WTC11 (cell line): ENCODE data around the gene CISTR. TPM values are rescaled to one million over a fixed set of nuclear protein-coding genes. Genes with fewer than 3 reads are reported as not detected.

ENCODE experiments used
- ATAC-seq: fragments of 200-7000 bp; cut with Tn5 transposase; 2 replicates; pipeline ENCODE4 v1.10.0; 2021; ENCODE audit warnings: mild to moderate bottlenecking, moderate library complexity
- CTCF ChIA-PET: fragments of 300-600 bp; sonication (Branson Sonifier 250); formaldehyde crosslinking; loops from one replicate; lab custom pipeline; 2021; ENCODE audit warnings: antibody characterized with exemption; lab: Charles Lee
- POLR2A ChIA-PET: fragments of 350-600 bp; sonication (Branson Sonifier 250); formaldehyde crosslinking; loops from one replicate; lab custom pipeline; 2021; ENCODE audit warnings: antibody characterized with exemption; lab: Charles Lee
- DNase-seq: peaks from one replicate; pipeline ENCODE4 v3.0.0; 2021; ENCODE audit warnings: low spot score
- H3K27ac Mint-ChIP-seq: 2 replicates; pipeline ENCODE4 v1.8.0; 2021; ENCODE audit warnings: mixed read lengths
- H3K27me3 Mint-ChIP-seq: 2 replicates; pipeline ENCODE4 v1.8.0; 2021; ENCODE audit warnings: low read depth, mild to moderate bottlenecking, moderate library complexity, mixed read lengths
- H3K36me3 Mint-ChIP-seq: 2 replicates; pipeline ENCODE4 v1.8.0; 2021; ENCODE audit warnings: mixed read lengths
- H3K4me1 Mint-ChIP-seq: 2 replicates; pipeline ENCODE4 v1.8.0; 2022; ENCODE audit warnings: mixed read lengths
- H3K4me3 Mint-ChIP-seq: 2 replicates; pipeline ENCODE4 v1.8.0; 2021; ENCODE audit warnings: mild to moderate bottlenecking, moderate library complexity, mixed read lengths
- H3K9me3 Mint-ChIP-seq: 2 replicates; pipeline ENCODE4 v1.8.0; 2021; ENCODE audit warnings: mixed read lengths
- ARID4B ChIP-seq: sonication (generic); formaldehyde crosslinking; IDR thresholded peaks from 2 replicates; pipeline ENCODE4 v1.8.0; 2023; ENCODE audit warnings: missing genetic modification reagents, mild to moderate bottlenecking, borderline replicate concordance
- ATF3 ChIP-seq: sonication (generic); formaldehyde crosslinking; conservative IDR thresholded peaks from 2 replicates; pipeline ENCODE4 v1.8.1; 2022; ENCODE audit warnings: mild to moderate bottlenecking, missing genetic modification reagents
- CREB1 ChIP-seq: sonication (generic); formaldehyde crosslinking; IDR thresholded peaks from 2 replicates; pipeline ENCODE4 v1.8.0; 2023; ENCODE audit warnings: mild to moderate bottlenecking, missing genetic modification reagents
- CREM ChIP-seq: sonication (generic); formaldehyde crosslinking; IDR thresholded peaks from 2 replicates; pipeline ENCODE4 v1.8.1; 2022; ENCODE audit warnings: mild to moderate bottlenecking, missing genetic modification reagents, moderate library complexity
- CTCF ChIP-seq: fragments of 200-600 bp; IDR thresholded peaks from 2 replicates; pipeline ENCODE4 v1.8.0; 2022; ENCODE audit warnings: antibody characterized with exemption
- ELF4 ChIP-seq: sonication (generic); formaldehyde crosslinking; IDR thresholded peaks from 2 replicates; pipeline ENCODE4 v1.8.1; 2022; ENCODE audit warnings: low read depth, mild to moderate bottlenecking, moderate library complexity, missing genetic modification reagents
- GRHL2 ChIP-seq: fragments of 250-450 bp; sonication (Bioruptor Pico); IDR thresholded peaks from 2 replicates; pipeline ENCODE4 v1.8.0; 2022; ENCODE audit warnings: mild to moderate bottlenecking, moderate library complexity; ENCODE audit not compliant: insufficient replicate concordance, severe bottlenecking
- HMGA2 ChIP-seq: fragments of 250-450 bp; sonication (Bioruptor Pico); IDR thresholded peaks from 2 replicates; pipeline ENCODE4 v1.4.0; 2021; ENCODE audit warnings: mild to moderate bottlenecking, moderate library complexity
- JUN ChIP-seq: sonication (generic); formaldehyde crosslinking; IDR thresholded peaks from 2 replicates; pipeline ENCODE4 v1.8.0; 2023; ENCODE audit warnings: mild to moderate bottlenecking, missing genetic modification reagents
- NFATC4 ChIP-seq: fragments of 250-450 bp; sonication (Bioruptor Pico); IDR thresholded peaks from 2 replicates; pipeline ENCODE4 v1.9.0; 2021; ENCODE audit warnings: mild to moderate bottlenecking
- NR2C2 ChIP-seq: sonication (generic); formaldehyde crosslinking; IDR thresholded peaks from 2 replicates; pipeline ENCODE4 v1.8.0; 2022; ENCODE audit warnings: mild to moderate bottlenecking, missing genetic modification reagents
- NR3C1 ChIP-seq: sonication (generic); formaldehyde crosslinking; conservative IDR thresholded peaks from 2 replicates; pipeline ENCODE4 v1.8.1; 2023; ENCODE audit warnings: low read depth, mild to moderate bottlenecking, missing genetic modification reagents
- OVOL2 ChIP-seq: fragments of 250-450 bp; sonication (Bioruptor Pico); IDR thresholded peaks from 2 replicates; pipeline ENCODE4 v1.9.0; 2021; ENCODE audit warnings: mild to moderate bottlenecking, borderline replicate concordance
- PRDM15 ChIP-seq: sonication (generic); formaldehyde crosslinking; IDR thresholded peaks from 2 replicates; pipeline ENCODE4 v1.8.0; 2022; ENCODE audit warnings: missing genetic modification reagents
- STAT6 ChIP-seq: sonication (generic); formaldehyde crosslinking; conservative IDR thresholded peaks from 2 replicates; pipeline ENCODE4 v1.8.1; 2023; ENCODE audit warnings: mild to moderate bottlenecking, low read depth, missing genetic modification reagents, moderate library complexity
- ZNF138 ChIP-seq: sonication (generic); formaldehyde crosslinking; conservative IDR thresholded peaks from 2 replicates; pipeline ENCODE4 v1.8.1; 2022; ENCODE audit warnings: mild to moderate bottlenecking, moderate library complexity, missing genetic modification reagents
- ZNF219 ChIP-seq: sonication (generic); formaldehyde crosslinking; IDR thresholded peaks from 2 replicates; pipeline ENCODE4 v1.8.0; 2023; ENCODE audit warnings: missing genetic modification reagents, mild to moderate bottlenecking, borderline replicate concordance
- ZNF232 ChIP-seq: sonication (generic); formaldehyde crosslinking; IDR thresholded peaks from 2 replicates; pipeline ENCODE4 v1.8.0; 2022; ENCODE audit warnings: mild to moderate bottlenecking, missing genetic modification reagents
- ZNF396 ChIP-seq: fragments of 250-450 bp; sonication (Bioruptor Pico); IDR thresholded peaks from 2 replicates; pipeline ENCODE4 v1.8.0; 2021; ENCODE audit warnings: mild to moderate bottlenecking, moderate library complexity, borderline replicate concordance
- ZNF423 ChIP-seq: fragments of 250-450 bp; sonication (Bioruptor Pico); IDR thresholded peaks from 2 replicates; pipeline ENCODE4 v2.1.2; 2022; ENCODE audit warnings: mild to moderate bottlenecking, moderate library complexity
- total RNA-seq: library from RNA; stranded (reverse); gene quantifications from 3 replicates; pipeline ENCODE4 v1.2.3, GENCODE V29; 2021

CISTR gene
- total RNA-seq, 1 experiment from 2014 or later: 0.81 TPM

GRCh38 chr12:53795927-53796326 lies 44.1 kb upstream of the CISTR start:
- TF ChIP-seq ZNF138 (CRISPR knock-in tag): no peak
- TF ChIP-seq ELF4: no peak
- no peak for TF ChIP-seq JUN
- TF ChIP-seq STAT6 (CRISPR knock-in tag): no peak
- no peak for TF ChIP-seq NFATC4 (CRISPR knock-in tag)
- TF ChIP-seq NR2C2: no peak
- no peak for DNase-seq
- POLR2A ChIA-PET: no interaction called here
- peaks cover 9% of the 10 kb centered on the region for H3K4me1 Mint-ChIP-seq
- H3K36me3 Mint-ChIP-seq: no peaks in the 10 kb centered on the region
- no peak overlapping the region for H3K4me3 Mint-ChIP-seq
- H3K9me3 Mint-ChIP-seq: no peaks in the 10 kb centered on the region
- no peak for ATAC-seq
- H3K27me3 Mint-ChIP-seq: peaks cover 13% of the 10 kb centered on the region
- CTCF ChIA-PET: no interaction called here
- H3K27ac Mint-ChIP-seq: no peak overlapping the region

GRCh38 chr12:53793221-53793620 lies 41.4 kb upstream of the CISTR start:
- H3K36me3 Mint-ChIP-seq: no peaks in the 10 kb centered on the region
- TF ChIP-seq OVOL2 (no peak), PRDM15 (CRISPR knock-in tag) (no peak), GRHL2 (CRISPR knock-in tag) (no peak), CTCF (no peak), STAT6 (CRISPR knock-in tag) (no peak), ARID4B (CRISPR knock-in tag) (no peak), CREM (no peak), ZNF423 (no peak), HMGA2 (CRISPR knock-in tag) (no peak), ZNF232 (CRISPR knock-in tag) (no peak), ZNF219 (CRISPR knock-in tag) (no peak), CREB1 (CRISPR knock-in tag) (no peak), ZNF396 (CRISPR knock-in tag) (no peak), ATF3 (CRISPR knock-in tag) (no peak), NR3C1 (CRISPR knock-in tag) (no peak)

More at GRCh38 chr12:53793221-53793620, 41.4 kb upstream of the CISTR start:
- no peak overlapping the region for H3K27ac Mint-ChIP-seq
- no peak for DNase-seq
- no peak overlapping the region for H3K4me3 Mint-ChIP-seq
- peaks cover 7% of the 10 kb centered on the region; the same call in 1 of the 2 replicates for H3K27me3 Mint-ChIP-seq
- no peaks in the 10 kb centered on the region for H3K9me3 Mint-ChIP-seq
- peaks cover 12% of the 10 kb centered on the region; the same call in 1 of the 2 replicates for H3K4me1 Mint-ChIP-seq
- ChIA-PET CTCF (interaction anchor here (1.9 kb wide), 1 partner anchor 13 kb away, joined by 7 read pairs; no protein-coding TSS in a partner anchor), POLR2A (no interaction called here)
- no peak for ATAC-seq
